Breast epithelium (tissue), 4 donors: ENCODE data around the gene RIGI. TPM values are rescaled to one million over a fixed set of nuclear protein-coding genes. Genes with fewer than 3 reads are reported as not detected.
"Not testable (repeated sequence)": the region's sequence is repeated elsewhere in the genome, so short reads cannot be mapped to it uniquely, and the experiment has no call there.

Experiments
- DNase-seq, 2 donors: peaks; one replicate each; pipeline ENCODE4 v3.0.0-alpha.2; 2019; ENCODE audit warnings: low spot score in 2 of 2
- H3K27ac ChIP-seq, 2 donors: fragments of 200-600 bp; sonication (generic) in 1 of 2; one replicate each; pipeline ENCODE4 v1.5.1; 2016 to 2019; ENCODE audit warnings: mild to moderate bottlenecking in 1 of 2
- H3K27me3 ChIP-seq, 2 donors: fragments of 200-600 bp; sonication (generic) in 1 of 2; one replicate each; pipeline versions ENCODE4 v1.5.1 to v1.6.0; 2017 to 2019; ENCODE audit warnings: control low read depth in 1 of 2, mild to moderate bottlenecking in 1 of 2
- H3K36me3 ChIP-seq: fragments of 200-600 bp; one replicate; pipeline ENCODE4 v1.5.1; 2019
- H3K4me1 ChIP-seq, 2 donors: fragments of 200-600 bp; sonication (generic); one replicate each; pipeline ENCODE4 v1.5.1; 2016 to 2019; ENCODE audit warnings: control low read depth in 1 of 2
- H3K4me3 ChIP-seq, 3 donors: fragments of 200-600 bp; sonication (generic); 1 replicate in 2 of 3; 2 replicates in 1 of 3; pipeline ENCODE4 v1.5.1; 2016 to 2019; ENCODE audit warnings: mild to moderate bottlenecking in 3 of 3, moderate library complexity in 2 of 3
- H3K9me3 ChIP-seq, 2 donors: fragments of 200-600 bp; sonication (generic) in 1 of 2; one replicate each; pipeline ENCODE4 v1.5.1; 2016 to 2019; ENCODE audit warnings: control low read depth in 1 of 2
- POLR2A ChIP-seq: fragments of 450-650 bp; IDR thresholded peaks from one replicate; pipeline ENCODE4 v1.6.1; 2016; ENCODE audit warnings: antibody characterized with exemption, mild to moderate bottlenecking, moderate library complexity
- POLR2AphosphoS5 ChIP-seq, 3 donors: sonication (generic); formaldehyde crosslinking; IDR thresholded peaks; one replicate each; pipeline ENCODE4 v1.6.1; 2017; ENCODE audit warnings: antibody characterized with exemption in 3 of 3
- intact Hi-C: fragments of 100-400 bp; cut with DNase I; formaldehyde crosslinking; loops from one replicate; pipeline ENCODE4 v1.15.1; 2023; ENCODE audit warnings: low total_unique reads
- total RNA-seq, 3 donors: library from RNA; depleted of rRNA; stranded (reverse); fragments of >200 nt; gene quantifications; one replicate each; pipeline ENCODE4 v1.1.0, GENCODE V29; 2016
- TF ChIP-seq, protein P1 (sequence below), 3 donors: fragments of 450-650 bp; IDR thresholded peaks; one replicate each; pipeline ENCODE4 v1.5.1; 2016 to 2017; ENCODE audit warnings: antibody characterized with exemption in 3 of 3, mild to moderate bottlenecking in 3 of 3, moderate library complexity in 3 of 3

Gene RIGI
- total RNA-seq, 3 donors from 2014 or later = 6.4 to 16.7 (median 12.5) TPM

DNA sequence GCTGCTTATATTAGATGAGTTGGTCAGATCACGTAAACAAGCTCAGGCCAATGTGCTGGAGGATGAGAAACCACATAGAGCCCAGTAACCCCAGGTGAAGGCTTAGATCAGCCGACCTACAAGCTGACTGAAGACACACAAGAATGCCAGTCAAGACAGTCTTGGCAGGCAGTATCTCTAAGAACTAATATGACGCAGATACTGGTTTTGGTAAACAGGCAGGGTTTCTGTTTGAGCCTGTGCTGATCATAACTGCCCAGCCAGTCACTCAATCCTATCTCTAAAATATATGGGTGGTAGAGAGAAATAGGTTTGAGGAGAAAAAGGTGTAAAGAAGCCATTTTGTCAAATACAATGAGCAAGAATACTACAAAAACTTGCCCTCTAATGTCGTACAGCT, 7.8 kb upstream of the RIGI start:
- Histone ChIP-seq H3K27me3 (no peaks in the 10 kb centered on the region), H3K4me1 (no peaks in the 10 kb centered on the region), H3K4me3 (no peak overlapping the region), H3K27ac (no peak overlapping the region), H3K9me3 (no peaks in the 10 kb centered on the region), H3K36me3 (no peaks in the 10 kb centered on the region)
- TF ChIP-seq POLR2A (no peak), POLR2AphosphoS5 (IDR thresholded peaks at IDR 0.05) (no peak)
- TF ChIP-seq, protein P1, sequence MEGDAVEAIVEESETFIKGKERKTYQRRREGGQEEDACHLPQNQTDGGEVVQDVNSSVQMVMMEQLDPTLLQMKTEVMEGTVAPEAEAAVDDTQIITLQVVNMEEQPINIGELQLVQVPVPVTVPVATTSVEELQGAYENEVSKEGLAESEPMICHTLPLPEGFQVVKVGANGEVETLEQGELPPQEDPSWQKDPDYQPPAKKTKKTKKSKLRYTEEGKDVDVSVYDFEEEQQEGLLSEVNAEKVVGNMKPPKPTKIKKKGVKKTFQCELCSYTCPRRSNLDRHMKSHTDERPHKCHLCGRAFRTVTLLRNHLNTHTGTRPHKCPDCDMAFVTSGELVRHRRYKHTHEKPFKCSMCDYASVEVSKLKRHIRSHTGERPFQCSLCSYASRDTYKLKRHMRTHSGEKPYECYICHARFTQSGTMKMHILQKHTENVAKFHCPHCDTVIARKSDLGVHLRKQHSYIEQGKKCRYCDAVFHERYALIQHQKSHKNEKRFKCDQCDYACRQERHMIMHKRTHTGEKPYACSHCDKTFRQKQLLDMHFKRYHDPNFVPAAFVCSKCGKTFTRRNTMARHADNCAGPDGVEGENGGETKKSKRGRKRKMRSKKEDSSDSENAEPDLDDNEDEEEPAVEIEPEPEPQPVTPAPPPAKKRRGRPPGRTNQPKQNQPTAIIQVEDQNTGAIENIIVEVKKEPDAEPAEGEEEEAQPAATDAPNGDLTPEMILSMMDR (IDR thresholded peaks at IDR 0.05) = no peak
- intact Hi-C loops = no loop called here
- DNase-seq = no peak

DNA sequence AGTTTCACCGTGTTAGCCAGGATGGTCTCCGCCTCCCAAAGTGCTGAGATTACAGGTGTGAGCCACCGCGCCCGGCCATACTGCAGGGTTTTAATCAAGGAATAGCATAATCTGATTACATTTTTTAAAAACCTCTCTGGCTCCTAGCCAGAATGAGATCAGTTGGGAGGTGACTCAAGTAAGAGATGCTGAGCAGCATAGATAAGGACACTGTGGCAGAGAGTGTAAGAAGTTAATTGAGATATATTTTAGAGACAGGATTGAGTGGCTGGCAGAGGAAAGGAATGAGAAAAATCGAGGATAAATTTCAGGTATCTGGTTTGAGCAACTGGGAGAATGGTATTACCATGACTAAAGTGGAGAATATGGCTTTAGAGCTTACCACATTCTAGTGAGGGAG, 7.3 kb upstream of the RIGI start:
- DNase-seq = no peak
- Histone ChIP-seq H3K9me3 (no peaks in the 10 kb centered on the region), H3K27me3 (no peaks in the 10 kb centered on the region), H3K27ac (no peak overlapping the region), H3K4me1 (no peaks in the 10 kb centered on the region), H3K36me3 (no peaks in the 10 kb centered on the region), H3K4me3 (no peak overlapping the region)
- no peak for TF ChIP-seq POLR2A
- no peak for TF ChIP-seq POLR2AphosphoS5 (IDR thresholded peaks at IDR 0.05)
- TF ChIP-seq, protein P1 (IDR thresholded peaks at IDR 0.05) = no peak
- intact Hi-C loops = no loop called here

DNA sequence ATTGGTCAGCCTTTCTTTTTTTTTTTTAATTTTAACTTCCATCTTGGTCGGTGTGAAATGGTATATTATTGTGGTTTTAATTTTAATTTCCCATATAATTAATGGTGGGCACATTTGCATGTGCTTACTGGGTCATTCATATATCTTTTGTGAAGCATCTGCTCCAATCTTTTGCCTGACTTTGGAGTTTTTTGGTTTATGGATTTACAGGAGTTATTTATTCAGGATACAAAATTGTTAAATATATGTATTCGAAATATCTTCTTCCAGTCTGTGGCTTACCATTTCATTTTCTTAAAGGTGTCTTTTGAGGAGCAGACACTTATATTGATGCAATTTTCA, 682 bp upstream of the RIGI start:
- H3K4me3 ChIP-seq = peak overlapping the region; percentile 65 to 75 (median 71)
- no peak for DNase-seq
- H3K9me3 ChIP-seq = no peaks in the 10 kb centered on the region
- no peak for TF ChIP-seq POLR2A
- TF ChIP-seq POLR2AphosphoS5 (IDR thresholded peaks at IDR 0.05) = no peak
- TF ChIP-seq, protein P1 (IDR thresholded peaks at IDR 0.05) = peak in 1 of 3 donors; percentile 6
- peak overlapping the region; percentile 80 to 90 for H3K27ac ChIP-seq
- H3K36me3 ChIP-seq = no peaks in the 10 kb centered on the region
- no peaks in the 10 kb centered on the region for H3K27me3 ChIP-seq
- no peaks in the 10 kb centered on the region for H3K4me1 ChIP-seq
- intact Hi-C loops = no loop called here

DNA sequence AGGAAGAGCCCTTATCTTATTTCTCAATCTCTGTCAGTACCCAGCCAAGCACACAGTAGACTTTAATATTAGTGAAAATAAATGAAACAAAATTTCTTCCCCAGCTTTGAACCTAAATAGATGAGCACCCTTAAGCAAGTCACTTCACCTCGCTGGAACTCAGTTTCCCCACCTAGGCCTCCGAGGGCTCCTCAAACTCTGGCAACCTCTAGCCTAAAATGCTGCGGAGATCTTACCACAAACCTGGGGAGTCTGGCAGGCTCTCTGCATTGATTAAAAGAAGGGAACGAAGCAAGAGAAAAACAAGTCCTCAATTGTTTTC, 326 bp downstream of the RIGI start:
- no peak for DNase-seq
- peak overlapping the region; percentile 80 to 90 for H3K27ac ChIP-seq
- intact Hi-C loops = no loop called here

DNA sequence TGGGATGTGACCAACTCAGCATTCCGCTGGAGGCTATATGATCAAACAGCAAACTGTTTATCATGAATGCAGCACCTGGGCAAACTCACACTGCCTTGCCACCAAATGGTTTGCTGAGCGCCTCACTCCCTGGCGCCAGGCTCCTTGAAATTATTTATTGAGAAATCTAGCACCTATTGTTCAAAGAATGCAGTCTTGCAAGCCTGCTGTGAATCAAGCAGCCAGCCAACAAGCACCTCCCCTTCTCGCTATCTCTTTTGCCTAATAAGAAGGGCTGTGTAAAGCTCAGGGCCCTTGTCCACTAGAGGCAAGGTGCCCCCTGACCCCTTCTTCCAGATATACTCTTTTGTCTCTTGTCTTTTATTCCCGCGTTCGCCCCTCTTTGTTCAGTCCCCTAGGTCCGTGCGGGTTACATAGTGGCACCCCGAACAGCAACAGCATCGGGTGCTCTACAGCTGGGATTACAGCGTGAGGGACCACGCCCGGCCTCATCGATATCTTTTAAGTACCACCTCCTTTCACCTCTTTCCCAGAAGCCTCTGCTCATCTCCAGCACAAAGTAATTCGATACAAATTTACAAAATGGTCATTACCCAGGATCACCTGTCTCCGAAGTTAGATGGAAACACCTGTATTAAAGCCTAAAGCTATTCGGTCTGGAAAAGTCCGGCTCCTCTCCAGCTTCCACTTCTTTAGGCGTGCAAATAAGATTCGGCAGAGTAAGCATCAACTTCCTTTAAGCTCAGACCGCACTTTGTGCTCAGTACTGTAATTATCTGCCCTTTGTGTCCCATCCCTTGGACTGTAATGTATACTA, 896 bp downstream of the RIGI start:
- Histone ChIP-seq H3K27me3 (no peaks in the 10 kb centered on the region), H3K36me3 (no peaks in the 10 kb centered on the region), H3K4me3 (peak overlapping the region; percentile 65 to 75 (median 71)), H3K27ac (peak overlapping the region; percentile 80 to 90), H3K4me1 (no peaks in the 10 kb centered on the region), H3K9me3 (no peaks in the 10 kb centered on the region)
- TF ChIP-seq, protein P1 (IDR thresholded peaks at IDR 0.05) = no peak
- TF ChIP-seq POLR2AphosphoS5 (IDR thresholded peaks at IDR 0.05) (no peak), POLR2A (no peak)
- DNase-seq = no peak
- intact Hi-C loops = no loop called here

More for the DNA sequence above, 326 bp downstream of the RIGI start:
- Histone ChIP-seq H3K4me1 (no peaks in the 10 kb centered on the region), H3K4me3 (peak overlapping the region; percentile 65 to 75 (median 71)), H3K9me3 (no peaks in the 10 kb centered on the region), H3K27me3 (no peaks in the 10 kb centered on the region), H3K36me3 (no peaks in the 10 kb centered on the region)
- TF ChIP-seq, protein P1 (IDR thresholded peaks at IDR 0.05) = no peak
- TF ChIP-seq POLR2AphosphoS5 (IDR thresholded peaks at IDR 0.05) (no peak), POLR2A (no peak)

DNA sequence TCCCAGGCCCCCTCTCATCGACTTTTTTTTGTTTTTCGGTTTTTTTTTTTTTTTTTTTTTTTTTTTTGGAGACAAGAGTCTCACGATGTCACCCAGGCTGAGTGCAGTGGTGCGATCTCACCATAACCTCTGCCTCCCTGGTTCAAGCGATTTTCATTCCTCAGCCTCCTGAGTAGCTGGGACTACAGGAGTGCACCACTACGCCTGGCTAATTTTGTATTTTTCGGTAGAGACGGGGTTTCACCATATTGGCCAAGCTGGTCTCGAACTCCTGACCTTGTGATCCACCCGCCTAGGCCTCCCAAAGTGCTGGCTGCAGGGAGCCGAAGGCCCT, 1.5 kb downstream of the RIGI start:
- H3K36me3 ChIP-seq, H3K9me3 ChIP-seq, DNase-seq, H3K4me1 ChIP-seq, intact Hi-C loops, H3K27me3 ChIP-seq: not testable (repeated sequence)
- Histone ChIP-seq H3K4me3 (peak overlapping the region; percentile 65 to 75 (median 71)), H3K27ac (peak overlapping the region; percentile 80 to 90)
